Uterus (tissue), 2 donors: Measurements from ENCODE around the gene TLE2.

Experiments used
- POLR2A ChIP-seq, 2 donors: fragments of 450-650 bp; IDR thresholded peaks; one replicate each; pipeline ENCODE4 v1.6.1; 2016; ENCODE audit warnings: antibody characterized with exemption in 2 of 2, mild to moderate bottlenecking in 1 of 2, moderate library complexity in 1 of 2
- TF ChIP-seq, protein P1 (sequence below), 4 experiments: fragments of 200-600 bp in 2 of 4; fragments of 450-650 bp in 2 of 4; sonication (generic) in 2 of 4; IDR thresholded peaks; one replicate each; pipeline ENCODE4 v1.5.1; 2016 to 2019; ENCODE audit warnings: antibody characterized with exemption in 4 of 4, mild to moderate bottlenecking in 2 of 4, moderate library complexity in 1 of 4

DNA sequence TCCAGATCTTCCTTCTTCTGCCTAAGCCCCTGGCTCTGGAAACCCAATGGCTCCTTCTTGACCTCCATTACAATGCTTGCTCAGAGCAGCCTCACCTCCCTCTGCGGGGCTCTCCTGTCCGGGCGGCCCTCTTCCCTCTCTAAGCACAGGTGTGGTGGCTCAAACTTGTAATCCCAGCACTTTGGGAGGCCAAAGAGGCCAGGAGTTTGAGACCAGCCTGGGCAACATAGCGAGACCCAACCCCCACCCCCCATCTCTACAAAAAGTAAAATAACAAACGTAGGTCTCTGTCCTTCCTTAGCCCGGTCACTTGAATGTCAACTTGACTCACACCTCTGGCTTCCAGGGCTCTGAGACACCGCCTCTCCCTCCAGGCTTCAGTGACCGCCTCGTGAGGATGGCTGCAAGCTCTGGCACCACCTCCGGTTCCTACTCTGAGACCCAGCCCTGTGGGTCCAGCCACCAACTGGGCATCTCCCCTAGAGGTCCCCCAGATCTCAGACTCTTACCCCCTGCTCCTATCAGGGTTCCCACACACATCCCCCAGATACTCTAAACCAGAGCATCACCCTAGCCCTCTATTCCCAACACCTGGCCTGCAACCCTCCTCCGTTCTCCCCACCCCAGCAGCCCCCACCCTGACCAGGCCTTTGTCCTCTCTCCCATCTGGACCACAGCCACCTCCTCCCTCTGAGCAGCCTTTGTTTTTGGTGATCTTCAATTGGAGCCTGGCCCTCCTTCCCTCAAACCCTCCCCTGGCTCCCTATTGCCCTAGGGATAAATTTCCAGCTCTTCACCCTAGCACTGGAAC, 4.7 kb upstream of the TLE2 start:
- TF ChIP-seq, protein P1, sequence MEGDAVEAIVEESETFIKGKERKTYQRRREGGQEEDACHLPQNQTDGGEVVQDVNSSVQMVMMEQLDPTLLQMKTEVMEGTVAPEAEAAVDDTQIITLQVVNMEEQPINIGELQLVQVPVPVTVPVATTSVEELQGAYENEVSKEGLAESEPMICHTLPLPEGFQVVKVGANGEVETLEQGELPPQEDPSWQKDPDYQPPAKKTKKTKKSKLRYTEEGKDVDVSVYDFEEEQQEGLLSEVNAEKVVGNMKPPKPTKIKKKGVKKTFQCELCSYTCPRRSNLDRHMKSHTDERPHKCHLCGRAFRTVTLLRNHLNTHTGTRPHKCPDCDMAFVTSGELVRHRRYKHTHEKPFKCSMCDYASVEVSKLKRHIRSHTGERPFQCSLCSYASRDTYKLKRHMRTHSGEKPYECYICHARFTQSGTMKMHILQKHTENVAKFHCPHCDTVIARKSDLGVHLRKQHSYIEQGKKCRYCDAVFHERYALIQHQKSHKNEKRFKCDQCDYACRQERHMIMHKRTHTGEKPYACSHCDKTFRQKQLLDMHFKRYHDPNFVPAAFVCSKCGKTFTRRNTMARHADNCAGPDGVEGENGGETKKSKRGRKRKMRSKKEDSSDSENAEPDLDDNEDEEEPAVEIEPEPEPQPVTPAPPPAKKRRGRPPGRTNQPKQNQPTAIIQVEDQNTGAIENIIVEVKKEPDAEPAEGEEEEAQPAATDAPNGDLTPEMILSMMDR (IDR thresholded peaks at IDR 0.05) = no peak
- no peak for TF ChIP-seq POLR2A (IDR thresholded peaks at IDR 0.05)
